Activated CD4-positive, alpha-beta memory T cell treated with anti-CD3 and anti-CD28 coated beads, Interleukin-2, amount 10 ng/mL, durations not matched to agents 7 days and 5 days (primary cell): ENCODE measurements around the gene OMG. TPM values are rescaled to one million over a fixed set of nuclear protein-coding genes. Genes with fewer than 3 reads are reported as not detected.

ENCODE experiments used
- CTCF ChIA-PET: fragments of 350-600 bp; sonication (Branson Sonifier 250); formaldehyde crosslinking; loops from one replicate; lab custom pipeline; 2021; ENCODE audit warnings: antibody characterized with exemption, inconsistent platforms; lab: Charles Lee
- POLR2A ChIA-PET: fragments of 350-600 bp; sonication (Branson Sonifier 250); formaldehyde crosslinking; loops from one replicate; lab custom pipeline; 2021; ENCODE audit warnings: antibody characterized with exemption; lab: Charles Lee
- DNase-seq: peaks from one replicate; pipeline ENCODE4 v3.0.0-alpha.2; 2020
- H3K27ac Mint-ChIP-seq: one replicate; pipeline ENCODE4 v1.8.0; 2021; ENCODE audit warnings: mild to moderate bottlenecking, mixed read lengths
- H3K27me3 Mint-ChIP-seq: one replicate; pipeline ENCODE4 v1.8.0; 2021; ENCODE audit warnings: mixed read lengths
- H3K36me3 Mint-ChIP-seq: one replicate; pipeline ENCODE4 v1.8.0; 2021; ENCODE audit warnings: low read depth, mixed read lengths
- H3K4me1 Mint-ChIP-seq: one replicate; pipeline ENCODE4 v1.8.0; 2021; ENCODE audit warnings: mixed read lengths
- H3K4me3 Mint-ChIP-seq: one replicate; pipeline ENCODE4 v1.8.0; 2021; ENCODE audit warnings: mild to moderate bottlenecking, mixed read lengths
- H3K9me3 Mint-ChIP-seq: one replicate; pipeline ENCODE4 v1.8.0; 2021; ENCODE audit warnings: mixed read lengths
- total RNA-seq, 2 experiments: library from RNA; stranded (reverse); gene quantifications; one replicate each; pipeline ENCODE4 v1.2.3, GENCODE V29; 2021

Gene OMG
- total RNA-seq, 2 experiments from 2014 or later, result 0.55 to 0.65 TPM

GRCh38 chr17:31251970-31252328 is 45.1 kb downstream of the OMG start:
- Mint-ChIP-seq H3K27ac (no peak overlapping the region), H3K4me1 (peaks cover 2% of the 10 kb centered on the region), H3K27me3 (no peaks in the 10 kb centered on the region), H3K36me3 (peaks cover 8% of the 10 kb centered on the region), H3K4me3 (no peak overlapping the region), H3K9me3 (no peaks in the 10 kb centered on the region)
- DNase-seq, result no peak
- ChIA-PET CTCF (no interaction called here), POLR2A (interaction anchor here (0.6 kb wide), 1 partner anchor 404 kb away, joined by 3 read pairs; no protein-coding TSS in a partner anchor)

- Mint-ChIP-seq H3K36me3 (peaks cover 8% of the 10 kb centered on the region), H3K27ac (no peak overlapping the region), H3K4me3 (no peak overlapping the region), H3K9me3 (no peaks in the 10 kb centered on the region), H3K27me3 (no peaks in the 10 kb centered on the region), H3K4me1 (peaks cover 2% of the 10 kb centered on the region)
- no peak for DNase-seq
- ChIA-PET CTCF (interaction anchor here (1.2 to 1.4 kb wide), 2 partner anchors 10 to 121 kb away, joined by 3 read pairs; no protein-coding TSS in a partner anchor), POLR2A (interaction anchor here (0.6 kb wide), 1 partner anchor 404 kb away, joined by 3 read pairs; no protein-coding TSS in a partner anchor)
Observed at GRCh38 chr17:31251105-31251969, 45.7 kb downstream of the OMG start.

GRCh38 chr17:31250229-31250628 is 46.8 kb downstream of the OMG start:
- no peaks in the 10 kb centered on the region for H3K9me3 Mint-ChIP-seq
- H3K4me3 Mint-ChIP-seq, result no peak overlapping the region
- CTCF ChIA-PET, result interaction anchor here (1.2 to 1.4 kb wide), 2 partner anchors 11 to 123 kb away, joined by 3 read pairs; no protein-coding TSS in a partner anchor
- H3K27ac Mint-ChIP-seq, result no peak overlapping the region
- POLR2A ChIA-PET, result no interaction called here
- DNase-seq, result no peak
- H3K36me3 Mint-ChIP-seq, result peaks cover 8% of the 10 kb centered on the region
- H3K27me3 Mint-ChIP-seq, result no peaks in the 10 kb centered on the region
- H3K4me1 Mint-ChIP-seq, result peaks cover 2% of the 10 kb centered on the region

- CTCF ChIA-PET, result no interaction called here
- Mint-ChIP-seq H3K36me3 (peaks cover 8% of the 10 kb centered on the region), H3K9me3 (no peaks in the 10 kb centered on the region), H3K27ac (no peak overlapping the region), H3K27me3 (no peaks in the 10 kb centered on the region), H3K4me3 (no peak overlapping the region), H3K4me1 (peaks cover 2% of the 10 kb centered on the region)
- no peak for DNase-seq
- POLR2A ChIA-PET, result no interaction called here
Observed at GRCh38 chr17:31249835-31250141, 47.3 kb downstream of the OMG start.

- CTCF ChIA-PET, result no interaction called here
- H3K27ac Mint-ChIP-seq, result no peak overlapping the region
- no peak for DNase-seq
- no peaks in the 10 kb centered on the region for H3K9me3 Mint-ChIP-seq
- H3K4me3 Mint-ChIP-seq, result no peak overlapping the region
- H3K36me3 Mint-ChIP-seq, result peaks cover 8% of the 10 kb centered on the region
- POLR2A ChIA-PET, result no interaction called here
- no peaks in the 10 kb centered on the region for H3K27me3 Mint-ChIP-seq
- peaks cover 2% of the 10 kb centered on the region for H3K4me1 Mint-ChIP-seq
Observed at GRCh38 chr17:31248986-31249834, 47.8 kb downstream of the OMG start.

Other genes starting within 250 kb of the OMG start
- gene NF1, start 202.3 kb downstream of the OMG start, total RNA-seq, result 10 to 100 TPM; 22.6 to 25.5 TPM
- 100 to 1,000 TPM; 109 TPM for gene EVI2B, start 16.8 kb upstream of the OMG start, total RNA-seq
- gene EVI2A, start 24.4 kb upstream of the OMG start, total RNA-seq, result 100 to 1,000 TPM; 109 to 110 TPM
- gene RAB11FIP4, start 94.4 kb upstream of the OMG start, total RNA-seq, result 10 to 100 TPM; 38.6 to 41.1 TPM